HepG2 (cell line): ENCODE measurements around the gene TMEM14B. TPM values are rescaled to one million over a fixed set of nuclear protein-coding genes. Genes with fewer than 3 reads are reported as not detected.
"Not testable (repeated sequence)": the region's sequence is repeated elsewhere in the genome, so short reads cannot be mapped to it uniquely, and the experiment has no call there.

Source experiments
- ATF1 ChIP-seq: IDR thresholded peaks from 2 replicates; pipeline ENCODE4 v1.6.1; 2016; ENCODE audit warnings: mild to moderate bottlenecking, control low read depth
- DRAP1 ChIP-seq: IDR thresholded peaks from 2 replicates; pipeline ENCODE4 v1.6.1; 2016; ENCODE audit warnings: missing genetic modification reagents, missing compliant biosample characterization
- KMT2A ChIP-seq: sonication (generic); formaldehyde crosslinking; IDR thresholded peaks from 2 replicates; pipeline ENCODE4 v1.4.0; 2020; ENCODE audit warnings: missing genetic modification reagents
- MIXL1 ChIP-seq: IDR thresholded peaks from 2 replicates; pipeline ENCODE4 v1.6.1; 2016
- MZF1 ChIP-seq: sonication (generic); formaldehyde crosslinking; IDR thresholded peaks from 2 replicates; pipeline ENCODE4 v1.8.1; 2023; ENCODE audit warnings: mild to moderate bottlenecking, missing genetic modification reagents, borderline replicate concordance
- RFX5 ChIP-seq: IDR thresholded peaks from 2 replicates; pipeline ENCODE4 v1.6.1; 2011; ENCODE audit warnings: low read depth, low read length, improper control_type of control experiment
- SP1 ChIP-seq, 2 experiments: fragments of 450-650 bp in 1 of 2; sonication (generic) in 1 of 2; formaldehyde crosslinking in 1 of 2; IDR thresholded peaks; 2 replicates each; pipeline versions ENCODE4 v1.4.0 to v1.6.1; 2016 to 2020; ENCODE audit warnings: missing genetic modification reagents in 1 of 2
- TGIF2 ChIP-seq: IDR thresholded peaks from 2 replicates; pipeline ENCODE4 v1.6.1; 2016; ENCODE audit warnings: control low read depth, missing compliant biosample characterization
- ZC3H4 ChIP-seq: sonication (generic); formaldehyde crosslinking; IDR thresholded peaks from 2 replicates; pipeline ENCODE4 v1.4.0; 2020; ENCODE audit warnings: missing genetic modification reagents, borderline replicate concordance
- ZFX ChIP-seq: sonication (generic); formaldehyde crosslinking; IDR thresholded peaks from 2 replicates; pipeline ENCODE4 v1.4.0; 2020; ENCODE audit warnings: mild to moderate bottlenecking, low read depth, missing genetic modification reagents, moderate library complexity
- ZNF205 ChIP-seq: IDR thresholded peaks from 2 replicates; pipeline ENCODE4 v1.6.1; 2018; ENCODE audit warnings: missing biosample characterization, missing genetic modification reagents
- ZNF318 ChIP-seq: sonication (generic); formaldehyde crosslinking; IDR thresholded peaks from 2 replicates; pipeline ENCODE4 v1.4.0; 2020; ENCODE audit warnings: mild to moderate bottlenecking, missing genetic modification reagents
- ZNF350 ChIP-seq: sonication (generic); formaldehyde crosslinking; IDR thresholded peaks from 2 replicates; pipeline ENCODE4 v1.4.0; 2020; ENCODE audit warnings: mild to moderate bottlenecking, low read depth, missing genetic modification reagents, borderline replicate concordance
- ZNF720 ChIP-seq: sonication (generic); formaldehyde crosslinking; IDR thresholded peaks from 2 replicates; pipeline ENCODE4 v1.4.0; 2020; ENCODE audit warnings: missing genetic modification reagents
- polyA plus RNA-seq, 8 experiments: library from polyadenylated mRNA; depleted of rRNA in 3 of 8; stranded (reverse) in 7 of 8; unstranded in 1 of 8; fragments of >200 nt; fragmentation: Illumina TruSeq in 4 of 8; extraction: Trizol in 4 of 8; gene quantifications; 2 replicates each; pipeline versions ENCODE4 v1.2.1 to v1.2.3, GENCODE V29; 2011 to 2016; ENCODE audit warnings: low read depth in 4 of 8, missing spikeins in 1 of 8, mixed read lengths in 1 of 8; ENCODE audit not compliant: insufficient read depth in 1 of 8
- total RNA-seq, 5 experiments: library from RNA; depleted of rRNA; stranded (reverse); fragments of >200 nt; fragmentation: Illumina TruSeq; extraction: Trizol; gene quantifications; 2 replicates each; pipeline ENCODE4 v1.2.3, GENCODE V29; 2016; ENCODE audit warnings: low read depth in 1 of 5
- TF ChIP-seq, protein P1 (sequence below): sonication (generic); formaldehyde crosslinking; IDR thresholded peaks from 2 replicates; pipeline ENCODE4 v1.8.1; 2023; ENCODE audit warnings: mild to moderate bottlenecking, missing genetic modification reagents
- TF ChIP-seq, protein P2 (sequence below): sonication (generic); formaldehyde crosslinking; IDR thresholded peaks from 2 replicates; pipeline ENCODE4 v1.9.0; 2022; ENCODE audit warnings: missing genetic modification reagents, mild to moderate bottlenecking, borderline replicate concordance

Gene TMEM14B
- total and polyA plus RNA-seq, 2 of the 13 experiments (the other 11 are each of a cell fraction or from before 2014, with no cell fraction given): 133 to 200 TPM

DNA sequence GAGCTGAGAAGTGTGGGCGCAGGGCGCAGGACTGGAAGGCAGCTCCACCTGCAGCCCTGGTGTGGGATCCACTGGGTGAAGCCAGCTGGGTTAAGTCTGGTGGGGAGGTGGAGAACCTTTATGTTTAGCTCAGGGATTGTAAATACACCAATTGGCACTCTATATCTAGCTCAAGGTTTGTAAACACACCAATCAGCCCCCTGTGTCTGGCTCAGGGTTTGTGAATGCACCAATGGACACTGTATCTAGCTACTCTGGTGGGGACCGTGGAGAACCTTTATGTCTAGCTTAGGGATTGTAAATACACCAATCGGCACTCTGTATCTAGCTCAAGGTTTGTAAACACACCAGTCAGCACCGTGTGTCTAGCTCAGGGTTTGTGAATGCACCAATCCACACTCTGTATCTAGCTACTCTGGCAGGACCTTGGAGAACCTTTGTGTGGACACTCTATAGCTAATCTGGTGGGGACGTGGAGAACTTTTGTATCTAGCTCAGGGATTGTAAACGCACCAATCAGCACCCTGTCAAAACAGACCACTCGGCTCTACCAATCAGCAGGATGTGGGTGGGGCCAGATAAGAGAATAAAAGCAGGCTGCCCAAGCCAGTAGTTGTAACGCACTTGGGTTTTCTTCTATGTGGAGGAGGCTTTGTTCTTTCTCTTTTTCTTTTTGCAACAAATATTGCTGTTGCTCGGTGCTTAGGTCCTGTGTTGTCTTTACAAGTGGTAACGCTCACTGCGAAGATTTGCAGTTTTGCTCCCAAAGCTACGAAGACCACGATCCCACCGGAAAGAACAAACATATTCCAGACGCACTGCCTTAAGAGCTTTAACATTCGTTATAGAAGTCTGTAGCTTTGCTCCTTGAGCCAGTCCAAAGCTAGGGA is 26.4 kb upstream of the TMEM14B start (continued):
- TF ChIP-seq ZNF318 (peak; percentile 96), SP1 (CRISPR knock-in tag; IDR thresholded peaks at IDR 0.05) (peak; percentile 91), DRAP1 (peak; percentile 93), ZNF205 (CRISPR knock-in tag) (peak; percentile 74), KMT2A (CRISPR knock-in tag) (peak; percentile 24; the same call in 1 of the 2 replicates), ATF1 (CRISPR knock-in tag) (peak; percentile 26; the same call in 1 of the 2 replicates), MZF1 (CRISPR knock-in tag) (0 out of 2 replicates have a peak, but pooled peaks have one; percentile 31), MIXL1 (peak; percentile 21; the same call in 1 of the 2 replicates), ZNF350 (peak; percentile 1; the same call in 1 of the 2 replicates), ZNF720 (CRISPR knock-in tag) (peak; percentile 72; the same call in 1 of the 2 replicates), ZC3H4 (CRISPR knock-in tag) (peak; percentile 96), ZFX (CRISPR knock-in tag) (0 out of 2 replicates have a peak, but pooled peaks have one; percentile 8), TGIF2 (CRISPR knock-in tag) (0 out of 2 replicates have a peak, but pooled peaks have one; percentile 17), RFX5 (peak; percentile 59)
- TF ChIP-seq SP1 (IDR thresholded peaks at IDR 0.05): not testable (repeated sequence)
- TF ChIP-seq, protein P1, sequence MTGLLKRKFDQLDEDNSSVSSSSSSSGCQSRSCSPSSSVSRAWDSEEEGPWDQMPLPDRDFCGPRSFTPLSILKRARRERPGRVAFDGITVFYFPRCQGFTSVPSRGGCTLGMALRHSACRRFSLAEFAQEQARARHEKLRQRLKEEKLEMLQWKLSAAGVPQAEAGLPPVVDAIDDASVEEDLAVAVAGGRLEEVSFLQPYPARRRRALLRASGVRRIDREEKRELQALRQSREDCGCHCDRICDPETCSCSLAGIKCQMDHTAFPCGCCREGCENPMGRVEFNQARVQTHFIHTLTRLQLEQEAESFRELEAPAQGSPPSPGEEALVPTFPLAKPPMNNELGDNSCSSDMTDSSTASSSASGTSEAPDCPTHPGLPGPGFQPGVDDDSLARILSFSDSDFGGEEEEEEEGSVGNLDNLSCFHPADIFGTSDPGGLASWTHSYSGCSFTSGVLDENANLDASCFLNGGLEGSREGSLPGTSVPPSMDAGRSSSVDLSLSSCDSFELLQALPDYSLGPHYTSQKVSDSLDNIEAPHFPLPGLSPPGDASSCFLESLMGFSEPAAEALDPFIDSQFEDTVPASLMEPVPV: peak; percentile 75
- TF ChIP-seq, protein P2, sequence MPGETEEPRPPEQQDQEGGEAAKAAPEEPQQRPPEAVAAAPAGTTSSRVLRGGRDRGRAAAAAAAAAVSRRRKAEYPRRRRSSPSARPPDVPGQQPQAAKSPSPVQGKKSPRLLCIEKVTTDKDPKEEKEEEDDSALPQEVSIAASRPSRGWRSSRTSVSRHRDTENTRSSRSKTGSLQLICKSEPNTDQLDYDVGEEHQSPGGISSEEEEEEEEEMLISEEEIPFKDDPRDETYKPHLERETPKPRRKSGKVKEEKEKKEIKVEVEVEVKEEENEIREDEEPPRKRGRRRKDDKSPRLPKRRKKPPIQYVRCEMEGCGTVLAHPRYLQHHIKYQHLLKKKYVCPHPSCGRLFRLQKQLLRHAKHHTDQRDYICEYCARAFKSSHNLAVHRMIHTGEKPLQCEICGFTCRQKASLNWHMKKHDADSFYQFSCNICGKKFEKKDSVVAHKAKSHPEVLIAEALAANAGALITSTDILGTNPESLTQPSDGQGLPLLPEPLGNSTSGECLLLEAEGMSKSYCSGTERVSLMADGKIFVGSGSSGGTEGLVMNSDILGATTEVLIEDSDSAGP: 0 out of 2 replicates have a peak, but pooled peaks have one; percentile 3
